Measurements from ENCODE around the gene RERGL. TPM values are rescaled to one million over a fixed set of nuclear protein-coding genes. Genes with fewer than 3 reads are reported as not detected.

The RERGL gene
- total RNA-seq: 10 to 100 TPM in 1 of 4 donors, 1 to 10 TPM in 3; 2.1 to 10.7 (median 5.4) TPM

DNA sequence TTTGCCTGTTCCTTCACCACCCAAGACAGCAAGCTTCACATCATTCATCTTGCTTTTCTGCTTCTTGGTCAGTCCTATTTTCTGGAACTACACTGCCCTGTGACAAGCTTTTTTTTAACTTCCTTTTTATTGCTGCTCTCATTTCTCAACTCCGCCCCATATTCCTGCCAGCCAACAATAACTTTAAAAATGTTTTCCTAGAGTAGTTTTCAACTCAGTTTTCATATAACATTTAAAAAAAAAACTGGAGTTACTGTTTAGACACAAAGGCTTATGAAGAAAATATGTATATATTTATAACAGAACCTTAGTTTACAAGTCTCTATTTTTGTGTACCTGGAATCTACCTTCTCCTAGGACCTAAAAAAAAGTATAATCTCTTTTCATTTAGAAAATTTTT is at the start of gene RERGL:
Gene RERGL, minus strand, starts transcription at position 101 of the 400 bp plus-strand sequence. Its CDS starts 53 bp downstream, at position 48.
- no peak within 1 kb of the TSS for H3K4me3 ChIP-seq
- H3K27me3 ChIP-seq: no peaks in the 10 kb centered on the region
- no peak within 1 kb of the TSS for H3K27ac ChIP-seq
- TF ChIP-seq POLR2AphosphoS5 (IDR thresholded peaks at IDR 0.05): no peak
- no peak for TF ChIP-seq POLR2A (IDR thresholded peaks at IDR 0.05)
- TF ChIP-seq EP300 (IDR thresholded peaks at IDR 0.05): no peak
- TF ChIP-seq, protein P1, sequence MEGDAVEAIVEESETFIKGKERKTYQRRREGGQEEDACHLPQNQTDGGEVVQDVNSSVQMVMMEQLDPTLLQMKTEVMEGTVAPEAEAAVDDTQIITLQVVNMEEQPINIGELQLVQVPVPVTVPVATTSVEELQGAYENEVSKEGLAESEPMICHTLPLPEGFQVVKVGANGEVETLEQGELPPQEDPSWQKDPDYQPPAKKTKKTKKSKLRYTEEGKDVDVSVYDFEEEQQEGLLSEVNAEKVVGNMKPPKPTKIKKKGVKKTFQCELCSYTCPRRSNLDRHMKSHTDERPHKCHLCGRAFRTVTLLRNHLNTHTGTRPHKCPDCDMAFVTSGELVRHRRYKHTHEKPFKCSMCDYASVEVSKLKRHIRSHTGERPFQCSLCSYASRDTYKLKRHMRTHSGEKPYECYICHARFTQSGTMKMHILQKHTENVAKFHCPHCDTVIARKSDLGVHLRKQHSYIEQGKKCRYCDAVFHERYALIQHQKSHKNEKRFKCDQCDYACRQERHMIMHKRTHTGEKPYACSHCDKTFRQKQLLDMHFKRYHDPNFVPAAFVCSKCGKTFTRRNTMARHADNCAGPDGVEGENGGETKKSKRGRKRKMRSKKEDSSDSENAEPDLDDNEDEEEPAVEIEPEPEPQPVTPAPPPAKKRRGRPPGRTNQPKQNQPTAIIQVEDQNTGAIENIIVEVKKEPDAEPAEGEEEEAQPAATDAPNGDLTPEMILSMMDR (IDR thresholded peaks at IDR 0.05): no peak
- H3K9me3 ChIP-seq: no peaks in the 10 kb centered on the region
- no peaks in the 10 kb centered on the region for H3K4me1 ChIP-seq
- no peaks in the 10 kb centered on the region for H3K36me3 ChIP-seq
- WGBS: 88% methylated on average over 1 of the region's 1 CpG
- DNase-seq (ENCODE audit: low spot score in 2 of 2): no peak

DNA sequence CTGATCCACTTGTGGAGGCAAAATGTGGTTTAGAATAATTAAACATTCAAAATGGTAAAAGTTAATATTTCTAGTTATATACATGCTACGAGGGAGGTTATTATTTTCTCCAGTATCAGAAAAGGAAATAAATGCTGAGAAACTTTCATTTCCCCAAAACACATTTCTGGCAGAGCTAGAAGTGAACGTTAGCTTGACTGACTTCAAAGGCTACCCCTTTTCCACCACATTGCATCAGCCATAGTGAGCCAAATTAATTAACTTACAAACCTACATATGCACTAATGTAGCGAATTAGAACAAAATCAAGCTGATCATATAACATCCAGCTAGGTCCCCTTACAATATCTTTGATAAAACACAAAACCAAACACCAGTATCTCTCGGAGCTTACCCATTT is 49.3 kb upstream of the RERGL start:
- 73% methylated on average over 4 of the region's 4 CpGs for WGBS
- Histone ChIP-seq H3K27me3 (no peaks in the 10 kb centered on the region), H3K9me3 (no peaks in the 10 kb centered on the region), H3K4me3 (no peak overlapping the region), H3K4me1 (peaks cover 20% of the 10 kb centered on the region), H3K36me3 (no peaks in the 10 kb centered on the region), H3K27ac (no peak overlapping the region)
- no peak for DNase-seq (ENCODE audit: low spot score in 2 of 2)
- TF ChIP-seq EP300 (IDR thresholded peaks at IDR 0.05): no peak
- no peak for TF ChIP-seq POLR2AphosphoS5 (IDR thresholded peaks at IDR 0.05)
- TF ChIP-seq POLR2A (IDR thresholded peaks at IDR 0.05): no peak
- TF ChIP-seq, protein P1 (IDR thresholded peaks at IDR 0.05): no peak

DNA sequence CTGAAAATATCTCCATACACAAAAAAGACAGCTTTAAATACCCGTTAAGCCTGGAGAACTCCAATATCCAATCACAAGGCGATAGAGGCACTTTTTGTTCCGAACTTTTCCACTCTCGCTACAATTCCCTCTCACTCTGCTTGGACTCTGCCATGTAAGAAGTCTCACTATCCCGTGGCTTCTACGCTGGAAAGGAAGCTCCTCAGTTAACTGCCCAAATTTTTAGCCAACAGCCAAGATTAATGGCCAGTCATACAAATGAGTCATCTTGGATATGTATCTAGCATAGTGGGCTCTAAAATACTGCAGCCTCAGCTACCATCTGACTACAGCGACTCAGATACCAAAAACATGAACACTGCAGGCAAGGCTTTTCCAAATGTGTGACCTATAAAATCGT is 45.5 kb upstream of the RERGL start:
- H3K4me1 ChIP-seq: peaks cover 2% of the 10 kb centered on the region
- 82% methylated on average over 8 of the region's 8 CpGs for WGBS
- H3K27me3 ChIP-seq: no peaks in the 10 kb centered on the region
- H3K9me3 ChIP-seq: no peaks in the 10 kb centered on the region
- TF ChIP-seq POLR2AphosphoS5 (IDR thresholded peaks at IDR 0.05) (no peak), EP300 (IDR thresholded peaks at IDR 0.05) (no peak), POLR2A (IDR thresholded peaks at IDR 0.05) (no peak)
- TF ChIP-seq, protein P1 (IDR thresholded peaks at IDR 0.05): no peak
- no peak for DNase-seq (ENCODE audit: low spot score in 2 of 2)
- H3K4me3 ChIP-seq: no peak overlapping the region
- H3K36me3 ChIP-seq: no peaks in the 10 kb centered on the region
- H3K27ac ChIP-seq: no peak overlapping the region

DNA sequence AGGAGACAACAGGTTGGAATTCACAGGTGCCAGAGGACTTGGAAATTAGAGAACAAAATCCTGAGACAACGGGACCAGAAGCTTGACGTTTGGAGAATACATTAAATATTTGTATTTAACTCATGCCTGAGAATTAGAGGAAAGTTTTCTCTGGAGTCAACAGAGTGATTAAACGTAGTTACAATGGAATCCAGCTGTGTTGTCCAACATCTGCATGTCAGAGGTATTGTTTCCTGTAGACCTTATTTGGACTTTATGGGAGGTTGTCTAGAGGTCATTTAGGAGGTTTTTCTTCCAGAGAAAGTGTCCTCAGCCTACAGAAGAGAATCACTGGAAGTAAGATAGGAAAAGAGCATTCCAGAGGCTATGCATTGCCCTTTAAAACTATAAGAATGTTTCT is 45.1 kb upstream of the RERGL start:
- TF ChIP-seq POLR2AphosphoS5 (IDR thresholded peaks at IDR 0.05) (no peak), EP300 (IDR thresholded peaks at IDR 0.05) (no peak), POLR2A (IDR thresholded peaks at IDR 0.05) (no peak)
- TF ChIP-seq, protein P1 (IDR thresholded peaks at IDR 0.05): no peak
- no peak overlapping the region for H3K27ac ChIP-seq
- H3K27me3 ChIP-seq: no peaks in the 10 kb centered on the region
- WGBS: 56% methylated on average over 3 of the region's 3 CpGs
- H3K4me1 ChIP-seq: no peaks in the 10 kb centered on the region
- H3K4me3 ChIP-seq: no peak overlapping the region
- H3K9me3 ChIP-seq: no peaks in the 10 kb centered on the region
- H3K36me3 ChIP-seq: no peaks in the 10 kb centered on the region
- no peak for DNase-seq (ENCODE audit: low spot score in 2 of 2)

DNA sequence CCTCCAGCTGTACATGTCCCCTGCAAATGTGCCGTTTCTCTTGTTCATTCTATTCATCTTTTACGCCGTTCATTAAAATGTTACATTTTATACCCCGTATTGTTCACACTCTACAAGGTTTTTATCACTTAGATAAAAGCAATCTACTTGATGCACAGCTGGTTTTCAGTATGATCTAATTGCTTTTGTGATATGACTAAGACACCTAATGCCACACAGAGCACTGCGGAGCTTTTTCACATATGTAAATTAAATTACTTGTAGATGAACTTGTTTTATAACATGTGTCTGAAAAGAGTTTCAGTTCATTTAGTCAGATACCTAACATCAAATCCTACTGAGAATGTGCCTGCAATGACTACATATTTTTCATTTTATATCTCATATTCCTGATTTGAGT is 40.9 kb upstream of the RERGL start:
- TF ChIP-seq, protein P1 (IDR thresholded peaks at IDR 0.05): no peak
- TF ChIP-seq POLR2AphosphoS5 (IDR thresholded peaks at IDR 0.05): no peak
- no peak for TF ChIP-seq EP300 (IDR thresholded peaks at IDR 0.05)
- TF ChIP-seq POLR2A (IDR thresholded peaks at IDR 0.05): no peak
- H3K4me3 ChIP-seq: no peak overlapping the region
- no peaks in the 10 kb centered on the region for H3K27me3 ChIP-seq
- WGBS: 77% methylated on average over 5 of the region's 5 CpGs
- H3K9me3 ChIP-seq: peaks cover 5% of the 10 kb centered on the region
- H3K4me1 ChIP-seq: no peaks in the 10 kb centered on the region
- H3K36me3 ChIP-seq: no peaks in the 10 kb centered on the region
- H3K27ac ChIP-seq: no peak overlapping the region
- DNase-seq (ENCODE audit: low spot score in 2 of 2): no peak
